HTR-8/SVneo (cell line): Measurements from ENCODE around the gene CAMK1G.

Experiments
- DNase-seq: peaks from one replicate; pipeline ENCODE4 v3.0.0; 2011; ENCODE audit warnings: low spot score, mixed read lengths; ENCODE audit not compliant: insufficient read length
- FAIRE-seq: peaks from 2 replicates; lab custom pipeline; 2011; peaks lifted over from hg19 to GRCh38; lab: Jason Lieb, UNC

CAMK1G gene

GRCh38 chr1:209595599-209596285 is 12.2 kb downstream of the CAMK1G start:
- no peak for FAIRE-seq
- DNase-seq = no peak

GRCh38 chr1:209597499-209597898 is 14.0 kb downstream of the CAMK1G start:
- DNase-seq (no peak), FAIRE-seq (no peak)

- FAIRE-seq = no peak
- no peak for DNase-seq
Observed at GRCh38 chr1:209598227-209598626, 14.7 kb downstream of the CAMK1G start.

- FAIRE-seq (no peak), DNase-seq (no peak)
Observed at GRCh38 chr1:209600541-209600940, 17.0 kb downstream of the CAMK1G start.

GRCh38 chr1:209601809-209602657 is 18.5 kb downstream of the CAMK1G start:
- peak; percentile 42 for DNase-seq
- FAIRE-seq = peak; percentile 57

- no peak for DNase-seq
- no peak for FAIRE-seq
Observed at GRCh38 chr1:209603877-209604276, 20.4 kb downstream of the CAMK1G start.

- FAIRE-seq (no peak), DNase-seq (peak; percentile 25)
Observed at GRCh38 chr1:209607102-209607794, 23.7 kb downstream of the CAMK1G start.

- DNase-seq (no peak), FAIRE-seq (no peak)
Observed at GRCh38 chr1:209607795-209608178, 24.3 kb downstream of the CAMK1G start.

GRCh38 chr1:209609041-209609790 is 25.7 kb downstream of the CAMK1G start:
- no peak for FAIRE-seq
- no peak for DNase-seq

- FAIRE-seq (no peak), DNase-seq (no peak)
Observed at GRCh38 chr1:209609791-209610630, 26.5 kb downstream of the CAMK1G start.

- no peak for FAIRE-seq
- DNase-seq = no peak
Observed at GRCh38 chr1:209610631-209610905, 27.1 kb downstream of the CAMK1G start.

- FAIRE-seq (no peak), DNase-seq (no peak)
Observed at GRCh38 chr1:209611771-209612570, 28.5 kb downstream of the CAMK1G start.

- no peak for DNase-seq
- no peak for FAIRE-seq
Observed at GRCh38 chr1:209612646-209613399, 29.3 kb downstream of the CAMK1G start.

GRCh38 chr1:209613400-209614150 is 30.1 kb downstream of the CAMK1G start:
- no peak for DNase-seq

GRCh38 chr1:209614151-209614420 is 30.6 kb downstream of the CAMK1G start:
- no peak for FAIRE-seq
- no peak for DNase-seq

More at GRCh38 chr1:209613400-209614150, 30.1 kb downstream of the CAMK1G start:
- no peak for FAIRE-seq

GRCh38 chr1:209614906-209615305 is 31.4 kb downstream of the CAMK1G start:
- DNase-seq (no peak), FAIRE-seq (no peak)

- DNase-seq (no peak), FAIRE-seq (no peak)
Observed at GRCh38 chr1:209616366-209617046, 33.0 kb downstream of the CAMK1G start.
